Tongue (tissue), 2 donors: ENCODE measurements around the gene HYDIN. TPM values are rescaled to one million over a fixed set of nuclear protein-coding genes. Genes with fewer than 3 reads are reported as not detected.
"Not testable (repeated sequence)": the region's sequence is repeated elsewhere in the genome, so short reads cannot be mapped to it uniquely, and the experiment has no call there.

Source experiments
- DNase-seq: peaks from one replicate; pipeline ENCODE4 v3.0.0-alpha.2; 2015
- total RNA-seq: library from RNA; depleted of rRNA; stranded (reverse); fragments of >200 nt; gene quantifications from one replicate; pipeline ENCODE4 v1.2.3, GENCODE V29; 2014

The HYDIN gene
- total RNA-seq, 1 donor from 2014 or later, result 1.2 TPM

- not testable (repeated sequence) for DNase-seq
Observed at GRCh38 chr16:70823498-70824118, 406.9 kb downstream of the HYDIN start.

- not testable (repeated sequence) for DNase-seq
Observed at GRCh38 chr16:70822734-70823133, 407.8 kb downstream of the HYDIN start.

GRCh38 chr16:70818088-70818487 lies 412.4 kb downstream of the HYDIN start:
- DNase-seq, result not testable (repeated sequence)

GRCh38 chr16:70809392-70810060 lies 421.0 kb downstream of the HYDIN start:
- DNase-seq, result no peak

- no peak for DNase-seq
Observed at GRCh38 chr16:70808371-70808770, 422.2 kb downstream of the HYDIN start.

GRCh38 chr16:70805787-70806186 lies 424.7 kb downstream of the HYDIN start:
- DNase-seq, result no peak

- no peak for DNase-seq
Observed at GRCh38 chr16:70805380-70805779, 425.1 kb downstream of the HYDIN start.

GRCh38 chr16:70804734-70805169 lies 425.8 kb downstream of the HYDIN start:
- no peak for DNase-seq

- no peak for DNase-seq
Observed at GRCh38 chr16:70804153-70804733, 426.3 kb downstream of the HYDIN start.

- no peak for DNase-seq
Observed at GRCh38 chr16:70803319-70803718, 427.2 kb downstream of the HYDIN start.

- DNase-seq, result no peak
Observed at GRCh38 chr16:70801611-70802010, 428.9 kb downstream of the HYDIN start.

GRCh38 chr16:70800781-70801480 lies 429.6 kb downstream of the HYDIN start, which contains the start of gene VAC14:
TSS of gene VAC14 (minus strand) at chr16:70801158. CDS start at chr16:70800900, 258 bp downstream.
- DNase-seq, result peak; percentile 93

- DNase-seq, result no peak
Observed at GRCh38 chr16:70800311-70800710, 430.2 kb downstream of the HYDIN start.

GRCh38 chr16:70796301-70796700 lies 434.2 kb downstream of the HYDIN start:
- no peak for DNase-seq

GRCh38 chr16:70795296-70795912 lies 435.1 kb downstream of the HYDIN start:
- DNase-seq, result no peak

GRCh38 chr16:70793851-70794502 lies 436.5 kb downstream of the HYDIN start:
- no peak for DNase-seq

- no peak for DNase-seq
Observed at GRCh38 chr16:70790815-70791214, 439.7 kb downstream of the HYDIN start.

- no peak for DNase-seq
Observed at GRCh38 chr16:70789595-70790447, 440.7 kb downstream of the HYDIN start.

GRCh38 chr16:70788668-70789594 lies 441.6 kb downstream of the HYDIN start:
- DNase-seq, result peak; percentile 92
